T-helper 1 cell (primary cell): ENCODE data around the gene PPP1R12C.
"Not testable (repeated sequence)": the region's sequence is repeated elsewhere in the genome, so short reads cannot be mapped to it uniquely, and the experiment has no call there.

Experiments
- DNase-seq, 5 donors: peaks; one replicate each; pipeline ENCODE4 v3.0.0-alpha.2; 2012 to 2020

PPP1R12C gene

DNA sequence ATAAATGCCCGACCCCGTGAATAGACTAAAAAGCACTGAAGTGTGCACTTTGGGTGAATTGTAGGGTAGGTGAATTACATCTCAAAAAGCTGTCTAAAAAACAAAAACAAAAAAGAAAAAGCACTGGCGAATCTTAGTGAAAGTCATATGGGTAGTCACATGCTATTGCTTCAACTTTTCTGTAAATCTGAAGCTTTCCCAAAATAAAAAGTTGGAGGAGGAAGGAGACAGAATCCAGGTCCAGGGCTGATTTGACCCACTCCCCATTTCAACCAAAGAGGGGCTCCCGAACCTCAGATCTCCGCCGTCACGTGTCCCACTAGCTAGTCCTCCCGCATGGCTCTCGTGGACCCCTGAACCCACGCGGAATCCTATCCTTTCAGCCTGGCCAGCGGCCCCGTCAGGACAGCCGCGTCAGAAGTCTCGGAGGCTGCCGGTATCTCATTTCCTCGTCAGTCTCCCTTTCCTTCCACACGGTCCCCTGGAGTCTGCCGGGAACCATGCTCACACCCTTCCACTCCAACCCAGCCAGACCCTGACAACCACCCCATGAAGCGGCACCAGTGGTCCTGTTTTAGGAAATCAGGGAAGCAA lies 6.1 kb downstream of the PPP1R12C start:
- no peak for DNase-seq

DNA sequence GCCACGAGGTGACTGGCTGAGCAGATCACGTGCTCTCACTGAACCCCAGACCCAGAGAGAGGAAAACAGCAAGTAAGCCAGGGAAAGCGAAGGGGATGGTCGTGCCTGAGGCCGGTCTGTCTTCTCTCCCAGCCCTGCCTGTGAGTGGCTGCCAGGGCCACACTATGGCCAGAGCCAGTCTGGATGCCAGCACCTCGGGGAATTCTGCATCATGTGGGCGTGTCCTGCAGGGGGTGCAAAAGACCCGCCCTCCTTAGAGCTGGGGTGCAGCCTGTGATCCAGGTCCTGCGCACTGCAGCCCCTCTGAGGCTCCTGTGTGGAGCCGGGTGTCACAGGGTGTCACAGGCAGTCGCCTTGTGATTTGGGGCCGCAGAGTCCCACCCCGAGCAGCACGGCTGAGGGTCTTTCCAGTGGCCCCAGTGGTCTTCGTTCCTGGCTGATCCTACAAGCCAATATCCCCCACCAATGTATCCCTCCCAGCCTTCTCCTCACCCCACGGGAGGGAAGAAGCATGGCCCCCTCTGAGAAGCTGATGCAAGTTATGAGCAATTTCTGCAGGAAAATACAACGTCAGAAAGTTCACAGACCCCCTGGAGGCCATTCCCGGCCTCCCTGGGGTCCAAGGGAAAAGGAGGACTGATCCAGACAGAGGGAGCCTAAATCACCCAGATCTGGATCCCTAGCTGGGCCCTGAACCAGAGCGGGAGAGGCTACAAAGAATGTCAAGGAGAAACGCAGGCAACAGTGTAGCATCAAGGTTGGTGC lies 7.7 kb downstream of the PPP1R12C start:
- DNase-seq = no peak

DNA sequence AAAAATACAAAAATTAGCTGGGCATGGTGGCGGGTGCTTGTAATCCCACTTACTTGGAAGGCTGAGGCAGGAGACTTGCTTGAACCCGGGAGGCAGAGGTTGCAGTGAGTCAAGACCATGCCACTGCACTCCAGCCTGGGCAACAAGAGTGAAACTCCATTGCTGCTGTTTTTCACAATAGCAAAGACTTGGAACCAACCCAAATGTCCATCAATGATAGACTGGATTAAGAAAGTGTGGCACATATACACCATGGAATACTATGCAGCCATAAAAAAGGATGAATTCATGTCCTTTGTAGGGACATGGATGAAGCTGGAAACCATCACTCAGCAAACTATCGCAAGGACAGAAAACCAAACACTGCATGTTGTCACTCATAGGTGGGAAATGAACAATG lies 10.2 kb downstream of the PPP1R12C start:
- DNase-seq = not testable (repeated sequence)

DNA sequence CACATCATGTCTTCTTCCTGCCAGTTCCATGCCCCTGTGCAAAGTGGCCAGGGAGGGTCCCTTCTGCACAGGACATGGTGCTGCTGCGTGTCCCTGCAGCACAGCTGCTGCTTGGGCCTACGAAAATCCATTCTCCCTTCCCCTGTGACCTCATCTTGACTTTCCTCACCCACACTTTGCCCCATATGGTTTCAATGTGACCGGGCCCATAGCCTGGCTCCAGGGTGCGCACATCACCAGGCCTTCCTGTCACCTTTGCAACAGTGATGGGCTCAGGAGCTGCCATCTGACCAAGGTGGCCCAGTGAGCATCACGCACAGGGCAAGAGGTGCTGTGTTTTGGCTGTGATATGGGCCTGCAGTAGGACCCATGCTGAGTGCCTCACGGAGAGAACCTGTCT lies 10.8 kb downstream of the PPP1R12C start:
- DNase-seq = no peak

DNA sequence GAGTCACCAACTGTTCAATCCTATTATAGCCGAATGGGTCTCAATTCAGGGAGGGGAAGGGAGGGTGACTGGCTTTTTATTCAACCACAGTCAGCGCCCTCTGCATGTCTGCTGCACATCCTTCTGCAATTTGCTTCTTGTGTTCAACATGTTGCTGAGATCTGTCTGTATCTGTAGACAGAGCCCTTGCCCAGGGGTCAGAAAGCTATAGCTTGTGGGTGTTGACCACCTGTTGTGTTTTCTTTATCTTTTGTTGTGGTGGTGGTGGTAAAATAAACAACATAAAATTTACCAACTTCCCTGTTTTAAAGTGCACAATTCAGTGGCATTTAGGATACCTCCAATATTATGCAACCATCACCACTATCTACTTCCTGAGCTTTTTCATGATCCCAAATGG lies 12.2 kb downstream of the PPP1R12C start:
- DNase-seq = no peak

DNA sequence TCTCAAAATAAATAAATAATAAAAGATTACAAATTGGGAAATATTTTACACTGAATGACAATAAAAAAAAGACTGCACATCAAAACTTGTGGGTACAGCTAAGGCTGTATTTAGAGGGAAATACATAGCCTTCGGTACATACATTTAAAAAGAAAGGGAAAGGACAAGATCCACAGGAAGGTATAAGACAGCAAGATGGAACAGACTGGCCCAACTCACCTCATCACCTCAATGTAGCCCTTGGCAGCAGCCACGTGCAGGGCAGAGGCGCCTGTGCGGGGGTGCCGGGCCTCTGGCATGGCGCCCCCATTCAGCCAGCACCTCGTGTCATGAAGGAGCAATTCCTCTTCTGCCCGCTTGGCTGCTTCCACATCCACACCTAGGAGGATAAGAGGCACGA lies 14.2 kb downstream of the PPP1R12C start:
- DNase-seq = no peak

DNA sequence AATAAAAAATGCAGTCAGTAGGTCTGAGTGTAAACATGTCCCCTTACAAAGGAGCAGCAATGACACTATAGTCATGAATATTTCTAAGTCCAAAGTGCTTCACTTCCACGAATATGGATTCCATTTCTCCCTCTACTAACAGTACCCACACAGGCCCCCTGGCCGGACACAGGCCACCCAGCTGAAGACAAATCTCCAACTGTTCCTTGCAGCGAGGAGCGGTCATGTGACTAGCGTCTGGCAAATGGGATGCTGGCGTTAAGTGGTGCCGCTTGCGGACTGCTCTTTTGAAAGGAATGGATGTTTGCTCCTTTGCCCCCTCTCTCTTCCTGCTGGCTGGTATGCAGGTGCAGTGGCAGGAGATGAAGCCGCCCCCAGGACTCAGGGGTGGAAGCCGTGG lies 16.2 kb downstream of the PPP1R12C start:
- no peak for DNase-seq

DNA sequence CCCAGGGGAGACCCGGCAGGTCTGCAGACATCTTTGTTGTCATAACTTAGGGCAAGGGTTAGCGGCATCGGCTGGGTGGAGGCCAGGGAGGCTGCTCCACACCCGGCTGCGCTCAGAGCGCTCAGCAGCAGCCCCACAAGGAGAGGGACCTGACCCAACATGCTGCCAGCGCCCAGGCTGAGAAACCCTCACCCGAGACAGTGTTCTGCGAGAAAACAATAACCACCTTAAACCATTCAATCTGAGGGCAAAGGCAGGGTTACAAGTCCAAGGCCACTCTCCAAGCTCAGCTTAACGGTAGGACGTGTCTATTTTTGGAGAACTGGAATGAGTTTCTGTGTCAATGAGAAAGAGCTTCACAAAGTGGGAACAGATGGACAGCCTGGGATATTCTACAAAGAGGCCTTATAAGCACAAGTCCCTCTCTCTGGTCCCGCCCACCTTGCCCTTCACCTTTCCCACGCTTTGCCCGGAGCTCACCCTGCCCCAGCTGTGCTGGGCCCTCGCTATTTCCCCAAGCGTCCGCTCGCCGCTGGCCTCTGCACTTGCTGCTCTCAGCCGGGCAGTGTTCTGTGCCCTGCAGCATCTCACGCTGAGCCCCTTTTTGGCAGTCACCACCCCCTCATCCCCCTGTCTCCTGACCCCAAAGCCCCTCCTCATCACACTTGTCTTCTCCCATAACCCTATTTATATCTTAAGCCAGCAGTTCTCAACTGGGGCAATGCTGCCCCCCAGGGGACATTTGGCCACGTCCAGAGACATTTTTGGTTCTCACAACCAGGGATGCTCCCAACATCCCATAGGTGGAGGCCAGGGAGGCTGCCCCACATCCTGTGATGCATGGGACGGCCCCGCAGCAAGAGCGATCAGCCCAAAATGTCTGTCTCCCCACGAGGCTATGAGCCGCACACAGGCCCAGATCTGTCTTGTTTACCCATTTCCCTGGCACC lies 17.6 kb downstream of the PPP1R12C start:
- no peak for DNase-seq

DNA sequence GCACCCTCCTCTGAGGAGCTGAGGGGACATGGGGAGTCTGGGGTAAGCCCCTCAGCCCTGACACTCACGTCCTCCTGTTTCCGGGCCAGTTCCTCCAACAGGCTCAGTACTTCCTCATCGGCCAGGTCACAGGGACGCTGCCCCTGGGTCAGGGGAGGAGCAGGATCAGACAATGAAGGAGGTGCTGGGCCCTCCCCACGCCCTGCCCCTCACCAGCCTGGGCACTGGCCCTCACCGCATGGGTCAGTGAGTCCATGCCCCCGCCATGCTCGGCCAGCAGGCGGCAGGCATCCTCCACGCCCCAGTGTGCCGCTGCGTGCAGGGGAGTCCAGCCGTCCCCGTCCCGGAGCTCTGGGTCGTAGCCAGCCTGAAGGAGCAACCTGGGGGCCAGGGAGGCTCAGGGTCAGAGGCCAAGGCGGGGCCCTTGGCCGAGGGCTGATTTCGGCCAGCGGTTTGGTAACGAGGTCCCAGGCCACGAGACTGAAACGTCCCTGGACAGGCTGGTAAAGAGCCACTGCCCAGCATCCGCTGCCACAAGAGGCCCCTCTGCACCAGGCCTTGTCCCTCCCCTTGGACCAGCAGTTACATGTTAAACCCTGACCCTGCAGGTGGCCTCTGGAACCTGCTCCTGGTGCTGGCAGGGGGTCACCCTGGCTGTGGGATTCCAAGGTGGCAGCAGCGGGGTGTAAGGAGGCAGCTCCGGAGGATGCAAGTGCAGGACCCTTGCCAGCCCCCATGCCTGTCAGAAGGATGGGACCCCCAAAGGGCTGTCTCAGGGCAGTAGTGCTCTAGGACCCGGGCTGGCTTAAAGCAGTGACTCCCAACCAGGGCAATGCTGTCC lies 18.5 kb downstream of the PPP1R12C start:
- DNase-seq = no peak

DNA sequence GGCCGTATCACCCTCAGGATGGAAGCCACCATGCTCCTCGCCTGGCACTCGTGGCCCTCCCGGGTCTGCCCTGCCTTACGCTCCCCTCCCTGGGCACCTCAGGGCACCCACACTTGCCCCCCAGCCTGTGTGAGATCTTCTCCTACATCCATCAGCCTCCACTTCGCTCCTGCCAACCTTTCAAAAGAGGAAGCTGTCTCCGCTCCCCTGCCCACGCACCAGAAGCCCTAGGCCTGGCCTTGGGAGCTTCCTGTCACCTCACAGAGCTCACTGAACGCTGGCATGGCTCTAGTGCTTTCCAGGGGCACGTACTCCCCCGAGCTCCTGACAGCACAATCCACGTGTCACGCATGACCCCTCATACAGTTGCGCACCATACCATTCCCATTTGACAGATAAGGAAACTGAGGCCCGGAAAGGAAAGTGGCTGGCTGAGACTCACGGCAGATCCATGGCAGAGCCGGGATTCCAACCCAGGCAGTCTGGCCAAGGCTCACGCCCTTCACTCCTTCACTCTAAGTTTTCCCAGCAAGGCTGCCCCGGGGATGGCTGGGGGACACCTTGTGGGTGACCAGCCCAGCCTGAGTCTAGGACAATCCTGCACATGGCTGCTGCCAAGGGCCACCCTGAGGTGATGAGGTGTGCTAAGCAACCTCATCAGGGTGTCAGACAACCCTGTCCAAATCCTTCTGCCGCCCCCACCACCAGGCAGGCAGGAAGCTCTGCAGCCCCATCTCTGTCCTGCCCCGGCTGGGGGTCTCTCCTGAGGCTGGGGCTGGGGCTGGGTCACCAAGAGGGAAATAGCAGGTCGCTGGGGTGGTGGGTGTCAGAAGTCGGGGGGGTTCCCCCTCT lies 19.3 kb downstream of the PPP1R12C start:
- no peak for DNase-seq

DNA sequence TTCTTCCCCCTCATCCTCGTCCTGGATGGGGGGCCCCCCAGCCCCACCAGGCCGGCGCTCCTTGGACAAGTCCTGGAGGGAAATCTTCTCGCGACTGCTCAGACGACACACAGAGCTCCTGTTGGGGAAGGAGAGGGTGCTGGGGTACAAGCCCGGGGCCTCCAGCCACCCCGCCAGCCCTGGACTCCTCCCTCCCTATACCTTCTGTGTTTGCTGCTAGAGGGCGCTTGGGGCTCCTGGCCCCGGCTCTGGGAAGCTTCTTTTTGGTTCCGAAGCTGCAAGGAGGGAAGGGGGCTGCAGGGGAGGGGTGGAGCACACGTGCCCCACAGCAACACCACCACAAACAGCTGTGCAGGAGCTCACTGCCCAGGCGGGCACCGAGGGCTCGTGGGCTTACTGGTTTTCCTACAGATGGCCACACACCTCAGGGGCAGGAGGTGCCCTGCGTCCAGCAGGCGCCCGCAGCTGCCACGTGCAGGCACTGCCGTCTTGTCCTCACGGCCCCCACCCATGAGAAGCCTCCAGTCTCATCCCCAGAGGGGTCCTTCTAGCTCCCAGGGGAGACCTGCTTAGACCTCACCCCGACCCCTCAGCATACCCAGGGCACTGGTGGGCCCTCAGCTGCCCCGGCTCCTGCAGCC lies 21.3 kb downstream of the PPP1R12C start:
- DNase-seq = no peak

DNA sequence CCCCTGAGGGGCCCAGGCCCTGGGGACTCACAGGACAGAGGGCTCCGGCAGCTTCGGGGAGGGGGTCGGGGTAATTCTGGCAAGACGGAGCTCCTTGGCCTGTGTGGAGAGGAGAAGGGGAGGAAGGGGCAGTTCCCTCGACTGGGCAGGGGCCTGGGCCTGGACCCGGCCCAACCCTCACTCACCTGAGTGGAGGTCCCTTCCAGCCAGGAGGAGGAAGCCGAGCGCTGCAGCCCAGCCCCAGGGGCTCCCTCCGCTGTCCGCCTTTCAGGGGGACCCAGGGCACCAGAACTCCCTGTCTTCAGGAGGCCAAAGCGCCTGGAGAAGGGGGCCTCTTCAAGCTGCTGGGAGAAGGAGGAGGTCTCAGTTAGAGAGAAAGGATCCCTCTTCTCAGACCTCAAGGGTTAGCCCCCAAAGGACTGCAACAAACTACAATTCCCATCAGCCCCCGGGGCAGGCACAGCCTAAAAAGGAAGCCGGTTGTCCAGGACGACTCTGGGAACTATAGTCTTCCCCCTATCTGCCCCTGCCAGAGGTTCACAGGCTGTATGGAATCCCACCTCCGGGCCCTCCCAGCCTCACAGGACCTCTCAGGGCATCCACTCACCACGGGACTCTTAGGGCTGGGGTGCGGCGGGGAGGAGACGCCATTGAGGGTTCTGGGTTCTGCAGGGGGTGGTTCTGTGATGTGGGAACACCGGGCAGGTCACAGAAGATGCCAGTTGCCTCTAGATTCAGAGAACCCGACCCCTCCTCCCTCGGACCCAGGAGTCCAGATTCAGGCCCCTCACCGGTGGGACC lies 22.0 kb downstream of the PPP1R12C start:
- no peak for DNase-seq

DNA sequence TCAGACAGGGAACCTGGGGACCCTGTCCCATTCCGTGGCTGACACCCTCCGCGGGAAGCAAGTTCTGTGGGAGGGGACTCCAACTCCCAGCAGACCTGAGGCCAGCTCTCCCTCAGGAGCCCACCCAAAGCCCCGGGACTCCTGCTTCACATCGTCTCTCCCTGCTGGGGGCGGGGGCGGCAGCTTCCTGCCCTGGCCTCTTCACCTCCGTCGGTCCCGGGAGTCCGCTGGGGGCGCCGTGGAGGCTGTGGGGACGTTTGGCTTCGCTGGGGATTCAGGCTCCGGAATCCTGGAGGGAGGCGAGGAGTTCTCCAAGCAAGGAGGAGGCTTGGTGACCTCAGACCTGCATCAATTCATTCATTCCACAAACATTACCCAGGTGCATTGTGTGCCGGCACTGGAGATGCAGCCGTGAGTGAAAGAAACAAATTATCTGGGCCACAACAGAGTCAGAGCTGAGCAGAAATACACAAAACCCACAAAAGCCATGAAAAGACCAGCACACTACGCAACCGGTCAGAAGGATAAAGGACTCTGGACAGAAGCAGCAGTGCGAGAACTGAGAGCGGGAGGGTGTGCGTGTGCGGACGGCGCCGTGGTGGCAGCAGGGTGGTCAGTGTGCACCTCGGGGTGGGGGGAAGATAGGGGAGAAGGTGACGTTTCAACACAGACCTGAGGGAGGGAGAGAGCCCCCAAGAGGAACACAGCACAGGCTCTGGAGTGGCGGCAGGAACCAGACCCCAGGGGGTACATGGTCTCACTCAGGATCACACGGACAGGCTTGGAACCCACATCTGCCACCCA lies 22.8 kb downstream of the PPP1R12C start:
- DNase-seq = no peak

DNA sequence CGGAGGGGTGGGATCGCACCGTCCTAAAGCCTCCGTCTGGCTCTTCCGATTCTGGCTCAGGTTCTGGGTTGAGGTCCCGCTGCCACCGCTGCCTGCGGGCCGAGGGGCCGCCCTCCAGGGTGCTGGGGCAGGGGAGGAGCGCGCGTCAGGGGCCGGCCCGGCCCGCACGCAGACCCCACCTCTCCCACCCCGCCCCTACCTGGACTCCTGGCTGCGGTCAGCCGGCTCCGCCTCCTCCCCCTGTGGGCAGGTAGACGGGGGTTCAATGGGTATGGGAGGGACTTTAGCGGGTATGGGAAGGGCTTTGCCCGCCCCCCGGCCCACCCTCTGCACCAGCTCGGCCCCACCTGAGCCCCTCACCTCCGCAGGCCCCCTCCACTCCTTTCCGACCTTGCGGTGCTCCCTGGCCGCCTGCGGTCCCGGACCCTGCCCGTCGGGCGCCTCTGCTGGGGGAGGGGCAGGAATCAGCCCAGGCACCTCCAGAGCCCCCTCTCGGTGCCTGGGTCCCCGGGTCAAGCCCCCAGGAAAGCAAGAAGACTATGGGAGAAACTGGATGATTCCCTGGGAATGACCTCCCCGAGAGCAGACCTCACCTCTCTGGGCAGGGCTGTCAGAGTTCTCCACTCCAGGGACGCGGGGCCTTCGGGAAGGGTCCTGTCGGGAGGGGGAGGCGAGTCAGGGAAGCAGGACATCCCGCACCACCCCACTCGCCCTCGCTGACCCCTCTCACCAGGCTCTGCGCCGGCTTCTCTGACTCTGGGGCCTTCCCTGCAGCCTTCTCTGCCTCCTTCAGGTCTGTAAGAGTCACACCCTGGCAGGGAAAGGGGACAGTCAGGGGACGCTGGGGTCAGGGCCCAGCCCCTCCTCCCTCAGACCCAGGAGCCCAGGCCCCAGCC lies 24.8 kb downstream of the PPP1R12C start:
- no peak for DNase-seq

DNA sequence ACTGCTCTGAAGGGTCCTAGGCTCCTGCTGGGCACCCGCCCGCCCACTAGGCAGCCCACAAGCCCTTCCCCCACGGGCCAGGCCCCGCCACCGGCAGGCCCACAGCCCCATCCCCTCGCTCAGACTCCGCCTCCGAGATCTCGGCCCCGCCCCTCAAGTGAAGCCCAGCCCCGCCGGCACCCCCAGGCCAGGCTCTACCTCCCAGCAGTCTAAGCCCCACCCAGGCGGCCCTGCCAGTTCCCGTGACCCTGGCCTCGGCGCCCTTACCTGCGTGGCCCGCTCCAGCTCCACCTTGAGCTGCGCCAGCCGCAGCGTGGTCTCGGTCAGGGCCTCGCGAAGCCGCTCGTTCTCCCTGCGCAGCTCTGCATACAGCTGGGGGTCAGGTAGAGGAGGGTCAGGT lies 25.5 kb downstream of the PPP1R12C start:
- no peak for DNase-seq

DNA sequence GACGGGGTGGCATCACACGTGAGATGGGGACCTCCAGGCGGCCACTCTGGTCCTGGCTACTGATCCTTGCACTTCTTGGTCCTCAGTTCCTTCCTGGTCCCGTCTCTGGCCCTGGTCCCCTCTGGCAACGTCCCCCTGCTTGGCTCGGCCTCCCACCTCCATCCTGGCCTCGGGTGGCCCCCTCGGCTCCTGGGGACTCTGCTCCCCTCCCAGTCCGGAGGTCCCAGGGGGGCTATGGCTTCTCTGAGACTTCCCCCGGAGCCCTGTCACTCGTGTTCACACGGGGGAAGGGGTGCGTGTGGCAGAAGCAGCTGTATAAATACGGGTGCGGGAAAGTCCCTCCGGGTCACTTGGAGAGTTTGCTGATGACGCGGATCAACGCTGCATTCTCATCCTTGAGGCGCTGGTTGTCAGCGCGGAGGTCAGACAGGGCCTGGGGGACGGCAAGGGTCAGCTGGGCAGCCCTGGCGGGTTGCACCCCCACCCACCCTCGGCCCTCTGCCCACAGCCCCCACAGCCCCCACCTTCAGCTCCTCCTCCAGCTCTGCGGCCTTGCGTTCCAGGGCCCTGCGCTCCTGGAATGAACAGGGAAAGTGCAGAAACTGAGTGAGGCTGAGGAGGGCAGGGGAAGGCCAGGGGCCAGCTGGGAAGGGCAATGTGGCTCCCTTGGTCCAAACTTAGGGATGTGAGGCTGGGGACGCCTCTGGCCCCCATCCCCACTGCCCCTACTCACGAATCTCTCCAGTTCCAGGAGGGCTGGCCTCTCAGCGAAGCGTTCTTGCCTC lies 26.1 kb downstream of the PPP1R12C start:
- DNase-seq = no peak

DNA sequence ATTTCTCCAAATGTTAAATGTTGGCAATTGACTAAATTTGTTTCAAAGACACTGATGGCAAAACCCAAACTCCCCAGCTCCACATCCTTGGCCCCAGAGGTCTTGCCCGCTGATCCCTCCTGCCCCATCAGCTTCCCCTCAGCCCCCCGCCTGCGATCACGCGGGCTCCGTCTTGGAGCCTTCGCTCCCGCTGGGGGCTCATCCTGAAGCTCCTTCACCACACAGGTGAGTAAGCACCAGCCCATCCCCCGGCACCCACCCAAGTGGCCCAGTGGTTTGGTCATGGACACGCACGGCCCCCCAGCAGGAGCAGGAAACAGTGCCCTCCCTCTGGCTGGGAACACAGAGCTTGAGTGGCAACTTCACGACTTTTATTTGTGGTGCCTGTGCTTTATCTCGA lies 26.9 kb downstream of the PPP1R12C start:
- DNase-seq = no peak
